Chondrocyte (in vitro differentiated cells): ENCODE data around the gene GSTA1. TPM values are rescaled to one million over a fixed set of nuclear protein-coding genes. Genes with fewer than 3 reads are reported as not detected.
"Not testable (repeated sequence)": the region's sequence is repeated elsewhere in the genome, so short reads cannot be mapped to it uniquely, and the experiment has no call there.

Source experiments
- DNase-seq: peaks from one replicate; pipeline ENCODE4 v3.0.0; 2021; ENCODE audit warnings: mixed read lengths, low spot score
- H3K27ac Mint-ChIP-seq: one replicate; pipeline ENCODE4 v1.8.0; 2021; ENCODE audit warnings: mild to moderate bottlenecking, moderate library complexity, mixed read lengths; ENCODE audit not compliant: unreplicated experiment
- H3K27me3 Mint-ChIP-seq: 2 replicates; pipeline ENCODE4 v1.8.0; 2021; ENCODE audit warnings: low read depth, mixed read lengths
- H3K36me3 Mint-ChIP-seq: 2 replicates; pipeline ENCODE4 v1.8.0; 2021; ENCODE audit warnings: low read depth, mixed read lengths
- H3K4me1 Mint-ChIP-seq: 2 replicates; pipeline ENCODE4 v1.8.0; 2021; ENCODE audit warnings: low read depth, mild to moderate bottlenecking, mixed read lengths
- H3K4me3 Mint-ChIP-seq: one replicate; pipeline ENCODE4 v1.8.0; 2021; ENCODE audit warnings: mild to moderate bottlenecking, moderate library complexity, mixed read lengths; ENCODE audit not compliant: unreplicated experiment
- H3K9me3 Mint-ChIP-seq: 2 replicates; pipeline ENCODE4 v1.8.0; 2021; ENCODE audit warnings: low read depth, mixed read lengths
- total RNA-seq: library from RNA; stranded (reverse); gene quantifications from 3 replicates; pipeline ENCODE4 v1.2.1, GENCODE V29; 2021
- TF ChIP-seq, protein P1 (sequence below): fragments of 200-600 bp; sonication (generic); IDR thresholded peaks from 2 replicates; pipeline ENCODE4 v1.5.0; 2021; ENCODE audit warnings: antibody characterized with exemption, mild to moderate bottlenecking, moderate library complexity

Gene GSTA1
- total RNA-seq, 1 donor from 2014 or later: not detected

DNA sequence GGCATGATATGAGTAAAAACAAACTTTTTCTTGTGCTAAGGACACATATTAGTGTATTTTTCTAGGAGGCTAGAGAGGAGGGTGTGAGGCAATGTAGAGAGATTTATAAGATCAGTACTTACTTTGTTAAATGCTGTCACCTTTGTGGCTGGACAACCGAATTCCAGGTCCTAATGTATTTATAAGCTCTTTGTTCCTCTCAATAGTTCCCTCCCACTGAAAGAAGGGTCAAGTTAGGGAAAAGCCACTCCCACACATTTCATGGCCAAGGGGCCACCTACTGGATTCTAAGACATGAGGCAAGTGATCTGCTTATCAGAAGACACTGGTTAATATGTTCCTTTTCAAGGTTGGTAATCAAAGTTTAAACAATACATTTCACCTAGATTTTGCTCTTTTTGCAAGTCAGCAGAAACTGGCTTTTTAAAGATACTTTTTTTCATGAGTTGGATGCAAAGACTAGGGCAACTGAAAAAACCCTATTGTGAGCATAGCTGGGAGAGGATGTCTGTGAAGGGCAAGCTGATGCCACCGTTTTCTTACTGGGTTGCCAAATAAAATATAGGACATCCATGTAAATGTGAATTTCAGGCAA lies 40.2 kb downstream of the GSTA1 start, which contains the start of gene GSTA2:
TSS of gene GSTA2 (minus strand) at position 154 of the 595 bp plus-strand sequence. CDS start 5,528 bp downstream, outside the sequence.
- H3K27me3 Mint-ChIP-seq, H3K4me1 Mint-ChIP-seq, H3K9me3 Mint-ChIP-seq, H3K4me3 Mint-ChIP-seq, DNase-seq, H3K36me3 Mint-ChIP-seq, H3K27ac Mint-ChIP-seq: not testable (repeated sequence)

DNA sequence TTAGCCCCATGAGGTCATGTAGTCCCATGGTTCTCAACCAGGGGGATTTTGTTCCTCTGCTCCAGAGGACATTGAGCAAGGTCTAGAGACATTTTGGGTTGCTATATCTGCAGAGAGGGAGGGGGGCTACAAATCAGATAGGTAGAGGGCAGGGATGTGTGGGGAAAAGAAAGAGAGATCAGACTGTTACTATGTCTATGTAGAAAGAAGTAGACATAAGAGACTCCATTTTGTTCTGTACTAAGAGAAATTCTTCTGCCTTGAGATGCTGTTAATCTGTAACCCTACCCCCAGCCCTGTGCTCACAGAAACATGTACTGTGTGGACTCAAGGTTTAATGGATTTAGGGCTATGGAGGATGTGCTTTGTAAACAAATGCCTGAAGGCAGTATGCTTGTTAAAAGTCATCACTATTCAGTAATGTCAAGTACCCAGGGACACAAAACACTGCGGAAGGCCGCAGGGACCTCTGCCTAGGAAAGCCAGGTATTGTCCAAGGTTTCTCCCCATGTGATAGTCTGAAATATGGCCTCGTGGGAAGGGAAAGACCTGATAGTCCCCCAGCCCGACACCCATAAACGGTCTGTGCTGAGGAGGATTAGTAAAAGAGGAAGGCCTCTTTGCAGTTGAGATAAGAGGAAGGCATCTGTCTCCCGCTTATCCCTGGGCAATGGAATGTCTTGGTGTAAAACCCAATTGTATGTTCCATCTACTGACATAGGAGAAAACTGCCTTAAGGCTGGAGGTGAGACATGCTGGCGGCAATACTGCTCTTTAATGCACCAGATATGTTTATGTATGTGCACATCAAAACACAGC lies 41.7 kb downstream of the GSTA1 start:
- H3K27me3 Mint-ChIP-seq, H3K27ac Mint-ChIP-seq, H3K4me1 Mint-ChIP-seq, H3K36me3 Mint-ChIP-seq, H3K9me3 Mint-ChIP-seq, H3K4me3 Mint-ChIP-seq, DNase-seq: not testable (repeated sequence)

DNA sequence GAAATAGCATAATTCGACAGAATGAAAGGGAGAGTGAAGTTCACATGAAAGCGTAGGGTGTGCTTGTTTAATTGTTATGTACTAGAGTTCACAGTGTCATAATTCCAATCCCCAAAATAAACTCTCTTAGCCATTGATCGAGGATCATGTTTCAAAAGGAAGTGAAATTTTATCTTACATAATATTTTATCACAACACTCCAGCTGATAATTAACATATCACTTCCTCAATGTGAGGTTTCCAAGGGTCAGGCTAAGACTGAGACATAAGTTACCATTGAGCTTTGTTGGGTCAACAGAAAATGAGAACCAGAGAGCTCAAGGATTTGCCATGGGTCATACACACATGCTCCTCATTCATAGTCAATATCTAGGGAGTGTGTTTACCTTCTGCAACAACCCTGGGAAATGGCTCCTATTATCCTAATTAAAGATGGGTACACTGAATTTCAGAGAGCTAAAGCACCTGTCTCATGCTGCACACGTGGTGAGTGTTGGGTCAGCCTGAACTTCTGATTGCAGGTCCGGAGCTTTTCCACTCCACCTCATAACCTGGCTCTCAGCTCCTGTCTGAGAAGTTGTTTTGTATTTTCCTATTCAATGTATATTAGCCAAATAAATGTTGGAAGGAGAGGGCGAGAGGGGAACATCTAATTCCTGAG lies 43.4 kb downstream of the GSTA1 start:
- peaks cover 4% of the 10 kb centered on the region for H3K4me1 Mint-ChIP-seq
- TF ChIP-seq, protein P1, sequence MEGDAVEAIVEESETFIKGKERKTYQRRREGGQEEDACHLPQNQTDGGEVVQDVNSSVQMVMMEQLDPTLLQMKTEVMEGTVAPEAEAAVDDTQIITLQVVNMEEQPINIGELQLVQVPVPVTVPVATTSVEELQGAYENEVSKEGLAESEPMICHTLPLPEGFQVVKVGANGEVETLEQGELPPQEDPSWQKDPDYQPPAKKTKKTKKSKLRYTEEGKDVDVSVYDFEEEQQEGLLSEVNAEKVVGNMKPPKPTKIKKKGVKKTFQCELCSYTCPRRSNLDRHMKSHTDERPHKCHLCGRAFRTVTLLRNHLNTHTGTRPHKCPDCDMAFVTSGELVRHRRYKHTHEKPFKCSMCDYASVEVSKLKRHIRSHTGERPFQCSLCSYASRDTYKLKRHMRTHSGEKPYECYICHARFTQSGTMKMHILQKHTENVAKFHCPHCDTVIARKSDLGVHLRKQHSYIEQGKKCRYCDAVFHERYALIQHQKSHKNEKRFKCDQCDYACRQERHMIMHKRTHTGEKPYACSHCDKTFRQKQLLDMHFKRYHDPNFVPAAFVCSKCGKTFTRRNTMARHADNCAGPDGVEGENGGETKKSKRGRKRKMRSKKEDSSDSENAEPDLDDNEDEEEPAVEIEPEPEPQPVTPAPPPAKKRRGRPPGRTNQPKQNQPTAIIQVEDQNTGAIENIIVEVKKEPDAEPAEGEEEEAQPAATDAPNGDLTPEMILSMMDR: no peak
- H3K4me3 Mint-ChIP-seq: no peak overlapping the region
- H3K9me3 Mint-ChIP-seq: no peaks in the 10 kb centered on the region
- H3K36me3 Mint-ChIP-seq: peaks cover 2% of the 10 kb centered on the region
- H3K27ac Mint-ChIP-seq: no peak overlapping the region
- no peak for DNase-seq
- peaks cover 9% of the 10 kb centered on the region for H3K27me3 Mint-ChIP-seq

DNA sequence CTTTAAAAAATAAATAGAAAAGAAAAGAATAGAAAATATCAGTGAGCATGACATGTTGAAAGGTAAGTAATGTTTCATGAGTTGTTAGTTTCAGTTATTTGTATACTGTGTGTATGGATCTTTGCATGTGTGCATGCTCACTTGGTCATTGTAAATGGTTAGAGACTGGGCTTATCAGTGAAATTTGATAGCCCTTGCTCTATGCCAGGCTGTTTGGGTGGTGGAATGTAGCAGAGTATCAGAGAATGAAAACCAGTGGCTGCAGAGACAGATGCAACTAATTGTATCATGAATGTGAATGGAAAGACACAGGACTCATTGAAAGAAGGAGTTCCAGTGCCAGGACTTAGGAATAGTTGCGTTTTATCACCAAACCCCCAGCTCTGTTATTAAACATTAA lies 44.5 kb downstream of the GSTA1 start:
- peaks cover 2% of the 10 kb centered on the region for H3K36me3 Mint-ChIP-seq
- H3K4me1 Mint-ChIP-seq: peaks cover 4% of the 10 kb centered on the region
- no peak overlapping the region for H3K4me3 Mint-ChIP-seq
- H3K27ac Mint-ChIP-seq: no peak overlapping the region
- TF ChIP-seq, protein P1: no peak
- no peaks in the 10 kb centered on the region for H3K9me3 Mint-ChIP-seq
- peaks cover 9% of the 10 kb centered on the region for H3K27me3 Mint-ChIP-seq
- no peak for DNase-seq

DNA sequence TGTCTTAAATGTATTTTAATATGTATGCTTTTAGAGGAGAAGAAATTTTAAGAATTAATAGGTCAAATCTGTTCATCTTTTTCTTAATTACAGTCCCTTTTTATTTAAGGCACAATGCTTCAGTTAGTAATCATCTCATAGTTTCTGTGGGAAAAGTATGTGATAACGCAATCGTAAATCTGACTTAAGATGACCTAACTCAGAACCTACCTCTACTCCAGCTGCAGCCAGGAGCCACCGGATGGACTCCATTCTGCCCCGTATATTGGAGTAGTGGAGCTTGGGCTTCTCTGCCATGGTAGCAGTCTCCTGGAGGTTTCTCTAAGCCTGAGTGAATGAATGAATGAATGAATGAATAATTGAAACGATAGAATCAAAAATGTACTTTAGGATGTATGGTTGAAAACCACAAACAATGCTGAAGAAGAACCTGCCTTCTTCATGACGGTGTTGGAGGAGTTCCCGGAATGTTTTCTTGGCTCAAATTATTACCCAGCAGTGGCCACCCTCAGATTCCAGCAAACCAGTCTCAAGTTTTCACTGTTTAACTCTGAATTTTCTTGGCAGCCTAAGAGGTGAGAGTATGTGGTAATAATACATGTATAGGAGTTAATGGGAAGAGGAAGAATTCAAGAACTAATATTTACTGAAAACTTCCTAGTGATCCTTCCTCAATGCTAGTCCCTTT lies 45.8 kb downstream of the GSTA1 start:
- not testable (repeated sequence) for H3K27ac Mint-ChIP-seq, H3K4me1 Mint-ChIP-seq, H3K9me3 Mint-ChIP-seq, DNase-seq, H3K4me3 Mint-ChIP-seq, H3K27me3 Mint-ChIP-seq, H3K36me3 Mint-ChIP-seq

DNA sequence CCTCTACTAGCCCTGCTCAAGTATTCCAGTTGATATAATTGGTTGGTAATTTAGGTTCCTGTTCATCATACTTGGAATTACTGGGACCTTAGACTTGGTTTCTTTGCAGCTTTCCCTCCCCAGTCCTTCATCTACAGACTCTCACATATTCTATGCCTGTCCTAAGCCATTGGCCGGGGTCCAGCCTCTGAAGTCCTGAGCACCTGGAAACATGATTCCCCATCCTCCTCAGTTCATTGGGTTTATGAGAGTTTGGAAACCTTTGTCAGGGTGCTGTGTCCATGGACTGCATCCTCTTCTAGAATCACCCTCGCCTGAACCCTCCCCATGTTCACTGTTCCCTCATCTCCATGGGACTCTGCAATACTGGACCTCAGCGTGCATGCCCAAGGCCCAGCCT lies 49.2 kb downstream of the GSTA1 start:
- Mint-ChIP-seq H3K9me3 (peaks cover 12% of the 10 kb centered on the region), H3K36me3 (peaks cover 3% of the 10 kb centered on the region), H3K27me3 (peaks cover 9% of the 10 kb centered on the region), H3K4me3 (no peak overlapping the region), H3K27ac (no peak overlapping the region), H3K4me1 (peaks cover 4% of the 10 kb centered on the region)
- no peak for DNase-seq
- TF ChIP-seq, protein P1: no peak

DNA sequence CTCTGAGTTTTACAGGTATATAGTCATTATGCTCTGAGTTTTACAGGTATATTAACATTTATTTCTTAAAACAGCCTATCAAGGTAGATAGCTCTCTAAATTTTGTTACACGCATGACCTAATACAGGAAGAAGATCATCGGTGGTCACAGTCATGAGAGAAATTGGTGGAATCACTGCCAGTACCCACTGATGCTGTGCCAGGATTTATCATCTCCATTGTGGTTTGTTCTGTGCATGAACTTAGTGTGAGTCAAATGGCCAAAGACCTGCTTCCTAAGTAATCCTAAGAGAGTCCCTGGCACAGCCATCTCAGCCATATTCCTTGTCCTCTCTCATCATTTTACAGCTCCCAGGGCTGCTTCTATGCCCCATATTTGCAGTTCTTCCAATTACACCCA lies 50.5 kb downstream of the GSTA1 start:
- H3K9me3 Mint-ChIP-seq: peaks cover 12% of the 10 kb centered on the region
- not testable (repeated sequence) for H3K27ac Mint-ChIP-seq, H3K27me3 Mint-ChIP-seq, H3K36me3 Mint-ChIP-seq, H3K4me1 Mint-ChIP-seq, DNase-seq, H3K4me3 Mint-ChIP-seq
